Liver (tissue), 9 donors: ENCODE measurements around the gene PHTF2. TPM values are rescaled to one million over a fixed set of nuclear protein-coding genes. Genes with fewer than 3 reads are reported as not detected.

Experiments used
- DNase-seq: peaks from one replicate; pipeline ENCODE4 v3.0.0-alpha.2; 2017; ENCODE audit warnings: low spot score
- H3K27ac ChIP-seq, 2 donors: one replicate each; pipeline ENCODE4 v1.7.0; 2013; ENCODE audit warnings: inconsistent platforms in 2 of 2, low read length in 2 of 2, control low read depth in 1 of 2, low read depth in 1 of 2, mild to moderate bottlenecking in 1 of 2
- H3K27me3 ChIP-seq, 4 donors: one replicate each; pipeline versions ENCODE4 v1.6.1 to v1.7.0; 2013; ENCODE audit warnings: low read length in 3 of 4, inconsistent platforms in 1 of 4, mild to moderate bottlenecking in 1 of 4, moderate library complexity in 1 of 4; ENCODE audit not compliant: control insufficient read depth in 4 of 4, insufficient read depth in 4 of 4
- H3K36me3 ChIP-seq, 4 donors: one replicate each; pipeline versions ENCODE4 v1.6.1 to v1.7.0; 2013; ENCODE audit warnings: low read length in 3 of 4, mild to moderate bottlenecking in 3 of 4, low read depth in 1 of 4, moderate library complexity in 1 of 4; ENCODE audit not compliant: control insufficient read depth in 4 of 4, insufficient read depth in 3 of 4
- H3K4me1 ChIP-seq, 4 donors: one replicate each; pipeline versions ENCODE4 v1.6.1 to v1.7.0; 2013; ENCODE audit warnings: low read length in 3 of 4, mild to moderate bottlenecking in 3 of 4, moderate library complexity in 1 of 4; ENCODE audit not compliant: control insufficient read depth in 4 of 4, insufficient read depth in 4 of 4
- H3K4me3 ChIP-seq, 3 donors: one replicate each; pipeline versions ENCODE4 v1.6.1 to v1.7.0; 2013; ENCODE audit warnings: low read length in 3 of 3, control low read depth in 1 of 3, low read depth in 1 of 3, mild to moderate bottlenecking in 1 of 3
- H3K9ac ChIP-seq, 2 donors: one replicate each; pipeline ENCODE4 v1.7.0; 2013; ENCODE audit warnings: low read length in 2 of 2, mild to moderate bottlenecking in 2 of 2, moderate library complexity in 2 of 2, control low read depth in 1 of 2, low read depth in 1 of 2
- H3K9me3 ChIP-seq, 4 donors: one replicate each; pipeline versions ENCODE4 v1.6.1 to v1.7.0; 2013; ENCODE audit warnings: low read length in 3 of 4; ENCODE audit not compliant: control insufficient read depth in 4 of 4
- CTCF ChIP-seq: fragments of 150-350 bp; IDR thresholded peaks from 2 replicates; pipeline ENCODE4 v1.5.1; 2017; ENCODE audit warnings: improper control_type of control experiment, low read depth, low read length; ENCODE audit not compliant: missing input control
- EGR1 ChIP-seq, 2 donors: IDR thresholded peaks; 2 replicates each; pipeline ENCODE4 v1.6.1; 2016 to 2018; ENCODE audit warnings: antibody characterized with exemption in 2 of 2, low read depth in 2 of 2
- FOXA1 ChIP-seq: IDR thresholded peaks from 2 replicates; pipeline ENCODE4 v1.6.1; 2016; ENCODE audit warnings: antibody characterized with exemption
- GABPA ChIP-seq, 2 donors: IDR thresholded peaks in 1 of 2; conservative IDR thresholded peaks in 1 of 2; 2 replicates each; pipeline ENCODE4 v1.6.1; 2016; ENCODE audit warnings: antibody characterized with exemption in 2 of 2, mild to moderate bottlenecking in 1 of 2, moderate library complexity in 1 of 2
- HNF4A ChIP-seq, 2 donors: conservative IDR thresholded peaks; 2 replicates each; pipeline ENCODE4 v1.6.1; 2016; ENCODE audit warnings: antibody characterized with exemption in 2 of 2, mild to moderate bottlenecking in 2 of 2
- HNF4G ChIP-seq: IDR thresholded peaks from 2 replicates; pipeline ENCODE4 v1.6.1; 2016; ENCODE audit warnings: antibody characterized with exemption
- MAX ChIP-seq: IDR thresholded peaks from 2 replicates; pipeline ENCODE4 v1.6.1; 2016; ENCODE audit warnings: antibody characterized with exemption
- NR2F2 ChIP-seq: IDR thresholded peaks from 2 replicates; pipeline ENCODE4 v1.6.1; 2016; ENCODE audit warnings: antibody characterized with exemption
- SP1 ChIP-seq: IDR thresholded peaks from 2 replicates; pipeline ENCODE4 v1.6.1; 2018; ENCODE audit warnings: antibody characterized with exemption, mild to moderate bottlenecking
- TAF1 ChIP-seq: conservative IDR thresholded peaks from 2 replicates; pipeline ENCODE4 v1.6.1; 2016; ENCODE audit warnings: antibody characterized with exemption, mild to moderate bottlenecking
- YY1 ChIP-seq: IDR thresholded peaks from 2 replicates; pipeline ENCODE4 v1.6.1; 2016; ENCODE audit warnings: antibody characterized with exemption, mild to moderate bottlenecking
- WGBS: extraction: QIAGEN DNeasy Blood & Tissue Kit; methylation state at CpG from one replicate; pipeline ENCODE4 v1.1.7; 2013; 5-methylcytosine and 5-hydroxymethylcytosine counted together
- polyA plus RNA-seq, 2 donors: library from polyadenylated mRNA; stranded (reverse) in 1 of 2; unstranded in 1 of 2; fragments of 200-250 nt in 1 of 2; fragments of >200 nt in 1 of 2; fragmentation: Nextera tagmentation in 1 of 2; extraction: Ambion mirVana in 1 of 2; gene quantifications; one replicate each; pipeline versions ENCODE4 v1.2.1 to v1.2.3, GENCODE V29; 2013 to 2015
- total RNA-seq, 2 donors: library from RNA; depleted of rRNA; stranded (reverse); fragments of >200 nt; gene quantifications; one replicate each; pipeline ENCODE4 v1.2.3, GENCODE V29; 2014
- TF ChIP-seq, protein P1 (sequence below): IDR thresholded peaks from 2 replicates; pipeline ENCODE4 v1.6.1; 2016; ENCODE audit warnings: antibody characterized with exemption
- TF ChIP-seq, protein P2 (sequence below): IDR thresholded peaks from 2 replicates; pipeline ENCODE4 v1.6.1; 2016; ENCODE audit warnings: antibody characterized with exemption, mild to moderate bottlenecking
- TF ChIP-seq, protein P3 (sequence below): IDR thresholded peaks from 2 replicates; pipeline ENCODE4 v1.6.1; 2016; ENCODE audit warnings: antibody characterized with exemption
- donor health status: healthy.
- donor health status: healthy.
- donor health status: healthy.
- donor health status: healthy.
- donor health status: healthy.

Gene PHTF2
- total and polyA plus RNA-seq, 4 donors, result 2.2 to 7.3 (median 4.7) TPM

- Histone ChIP-seq H3K4me3 (no peak overlapping the region), H3K9me3 (no peaks in the 10 kb centered on the region), H3K27me3 (no peaks in the 10 kb centered on the region), H3K4me1 (peaks cover 0 to 13% (median 5%) of the 10 kb centered on the region in 4 donors), H3K27ac (no peak overlapping the region), H3K36me3 (no peaks in the 10 kb centered on the region), H3K9ac (no peak overlapping the region)
- WGBS, result 70% methylated on average over 2 of the region's 2 CpGs
- no peak for TF ChIP-seq YY1
- TF ChIP-seq CTCF, result no peak
- TF ChIP-seq, protein P1, sequence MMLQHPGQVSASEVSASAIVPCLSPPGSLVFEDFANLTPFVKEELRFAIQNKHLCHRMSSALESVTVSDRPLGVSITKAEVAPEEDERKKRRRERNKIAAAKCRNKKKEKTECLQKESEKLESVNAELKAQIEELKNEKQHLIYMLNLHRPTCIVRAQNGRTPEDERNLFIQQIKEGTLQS, result no peak
- TF ChIP-seq TAF1, result no peak
- TF ChIP-seq FOXA1, result no peak
- TF ChIP-seq MAX, result no peak
- TF ChIP-seq, protein P2, sequence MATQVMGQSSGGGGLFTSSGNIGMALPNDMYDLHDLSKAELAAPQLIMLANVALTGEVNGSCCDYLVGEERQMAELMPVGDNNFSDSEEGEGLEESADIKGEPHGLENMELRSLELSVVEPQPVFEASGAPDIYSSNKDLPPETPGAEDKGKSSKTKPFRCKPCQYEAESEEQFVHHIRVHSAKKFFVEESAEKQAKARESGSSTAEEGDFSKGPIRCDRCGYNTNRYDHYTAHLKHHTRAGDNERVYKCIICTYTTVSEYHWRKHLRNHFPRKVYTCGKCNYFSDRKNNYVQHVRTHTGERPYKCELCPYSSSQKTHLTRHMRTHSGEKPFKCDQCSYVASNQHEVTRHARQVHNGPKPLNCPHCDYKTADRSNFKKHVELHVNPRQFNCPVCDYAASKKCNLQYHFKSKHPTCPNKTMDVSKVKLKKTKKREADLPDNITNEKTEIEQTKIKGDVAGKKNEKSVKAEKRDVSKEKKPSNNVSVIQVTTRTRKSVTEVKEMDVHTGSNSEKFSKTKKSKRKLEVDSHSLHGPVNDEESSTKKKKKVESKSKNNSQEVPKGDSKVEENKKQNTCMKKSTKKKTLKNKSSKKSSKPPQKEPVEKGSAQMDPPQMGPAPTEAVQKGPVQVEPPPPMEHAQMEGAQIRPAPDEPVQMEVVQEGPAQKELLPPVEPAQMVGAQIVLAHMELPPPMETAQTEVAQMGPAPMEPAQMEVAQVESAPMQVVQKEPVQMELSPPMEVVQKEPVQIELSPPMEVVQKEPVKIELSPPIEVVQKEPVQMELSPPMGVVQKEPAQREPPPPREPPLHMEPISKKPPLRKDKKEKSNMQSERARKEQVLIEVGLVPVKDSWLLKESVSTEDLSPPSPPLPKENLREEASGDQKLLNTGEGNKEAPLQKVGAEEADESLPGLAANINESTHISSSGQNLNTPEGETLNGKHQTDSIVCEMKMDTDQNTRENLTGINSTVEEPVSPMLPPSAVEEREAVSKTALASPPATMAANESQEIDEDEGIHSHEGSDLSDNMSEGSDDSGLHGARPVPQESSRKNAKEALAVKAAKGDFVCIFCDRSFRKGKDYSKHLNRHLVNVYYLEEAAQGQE, result no peak
- no peak for TF ChIP-seq GABPA (IDR thresholded peaks at IDR 0.05 in 1 of 2, conservative IDR thresholded peaks at IDR 0.05 in 1 of 2)
- TF ChIP-seq NR2F2, result no peak
- no peak for TF ChIP-seq HNF4G
- TF ChIP-seq, protein P3, sequence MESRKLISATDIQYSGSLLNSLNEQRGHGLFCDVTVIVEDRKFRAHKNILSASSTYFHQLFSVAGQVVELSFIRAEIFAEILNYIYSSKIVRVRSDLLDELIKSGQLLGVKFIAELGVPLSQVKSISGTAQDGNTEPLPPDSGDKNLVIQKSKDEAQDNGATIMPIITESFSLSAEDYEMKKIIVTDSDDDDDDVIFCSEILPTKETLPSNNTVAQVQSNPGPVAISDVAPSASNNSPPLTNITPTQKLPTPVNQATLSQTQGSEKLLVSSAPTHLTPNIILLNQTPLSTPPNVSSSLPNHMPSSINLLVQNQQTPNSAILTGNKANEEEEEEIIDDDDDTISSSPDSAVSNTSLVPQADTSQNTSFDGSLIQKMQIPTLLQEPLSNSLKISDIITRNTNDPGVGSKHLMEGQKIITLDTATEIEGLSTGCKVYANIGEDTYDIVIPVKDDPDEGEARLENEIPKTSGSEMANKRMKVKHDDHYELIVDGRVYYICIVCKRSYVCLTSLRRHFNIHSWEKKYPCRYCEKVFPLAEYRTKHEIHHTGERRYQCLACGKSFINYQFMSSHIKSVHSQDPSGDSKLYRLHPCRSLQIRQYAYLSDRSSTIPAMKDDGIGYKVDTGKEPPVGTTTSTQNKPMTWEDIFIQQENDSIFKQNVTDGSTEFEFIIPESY, result no peak
- no peak for TF ChIP-seq HNF4A (conservative IDR thresholded peaks at IDR 0.05)
- no peak for TF ChIP-seq EGR1 (IDR thresholded peaks at IDR 0.05; ENCODE audit: low read depth in 2 of 2)
- no peak for DNase-seq
Observed at GRCh38 chr7:77837275-77837674, 38.7 kb downstream of the PHTF2 start.

DNA sequence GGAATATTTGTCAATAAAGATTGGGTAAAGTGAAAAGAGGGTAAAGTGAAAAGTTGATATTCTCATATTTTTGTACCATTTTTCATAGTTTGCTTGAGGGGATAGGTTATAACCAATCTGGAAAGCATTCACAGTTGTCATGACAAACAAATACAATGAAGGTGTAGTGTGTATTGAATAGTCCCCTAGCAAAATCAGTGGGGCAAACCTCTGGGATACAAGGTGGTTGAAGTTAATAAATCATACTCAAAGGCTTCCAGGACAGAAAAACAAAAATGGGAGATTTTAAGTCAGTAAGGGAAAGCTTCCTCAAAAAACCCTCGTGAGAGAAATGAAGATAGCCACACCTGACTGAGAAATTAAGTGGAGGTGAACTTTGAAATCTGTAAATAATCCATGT is 39.4 kb downstream of the PHTF2 start:
- H3K9me3 ChIP-seq, result no peaks in the 10 kb centered on the region
- H3K4me1 ChIP-seq, result peaks cover 0 to 13% (median 5%) of the 10 kb centered on the region in 4 donors
- no peak overlapping the region for H3K4me3 ChIP-seq
- H3K9ac ChIP-seq, result no peak overlapping the region
- 25% methylated on average over 1 of the region's 1 CpG for WGBS
- no peaks in the 10 kb centered on the region for H3K36me3 ChIP-seq
- no peaks in the 10 kb centered on the region for H3K27me3 ChIP-seq
- no peak overlapping the region for H3K27ac ChIP-seq
- TF ChIP-seq, protein P3, result no peak
- TF ChIP-seq HNF4A (conservative IDR thresholded peaks at IDR 0.05) (no peak), HNF4G (no peak), FOXA1 (no peak), SP1 (no peak)
- TF ChIP-seq, protein P1, result no peak
- DNase-seq, result no peak
